Fibroblast of lung (primary cell): ENCODE data around the gene TSHZ1. TPM values are rescaled to one million over a fixed set of nuclear protein-coding genes. Genes with fewer than 3 reads are reported as not detected.

Source experiments
- DNase-seq, 2 donors: peaks; one replicate each; pipeline versions ENCODE4 v3.0.0 to v3.0.0-alpha.2; 2010; ENCODE audit warnings: low read depth in 2 of 2
- H2AFZ ChIP-seq: 2 replicates; pipeline ENCODE4 v1.5.1; 2012; ENCODE audit warnings: low read length, control low read depth, inconsistent platforms
- H3K27ac ChIP-seq: 2 replicates; pipeline ENCODE4 v1.5.1; 2011; ENCODE audit warnings: low read length, control low read depth; ENCODE audit not compliant: insufficient read depth
- H3K27me3 ChIP-seq: 2 replicates; pipeline ENCODE4 v1.5.1; 2011; ENCODE audit warnings: mild to moderate bottlenecking, low read length; ENCODE audit not compliant: control insufficient read depth, insufficient read depth
- H3K36me3 ChIP-seq: 2 replicates; pipeline ENCODE4 v1.5.1; 2011; ENCODE audit warnings: low read length; ENCODE audit not compliant: control insufficient read depth, insufficient read depth
- H3K4me1 ChIP-seq: 2 replicates; pipeline ENCODE4 v1.5.1; 2011; ENCODE audit warnings: low read length; ENCODE audit not compliant: control insufficient read depth, insufficient read depth; ENCODE audit errors: extremely low read depth
- H3K4me2 ChIP-seq: 2 replicates; pipeline ENCODE4 v1.5.1; 2011; ENCODE audit warnings: low read length, control low read depth; ENCODE audit not compliant: insufficient read depth; ENCODE audit errors: extremely low read depth
- H3K4me3 ChIP-seq, 4 experiments: fragments of 200-600 bp in 1 of 4; sonication (generic) in 1 of 4; replicated peaks in 1 of 4; 2 replicates each; pipeline ENCODE4 v1.5.1; 2011 to 2016; ENCODE audit warnings: low read length in 4 of 4, low read depth in 3 of 4, mild to moderate bottlenecking in 3 of 4, control low read depth in 2 of 4, inconsistent platforms in 1 of 4, mixed read lengths in 1 of 4; ENCODE audit not compliant: insufficient read depth in 1 of 4; ENCODE audit errors: control extremely low read depth in 1 of 4
- H3K79me2 ChIP-seq: 2 replicates; pipeline ENCODE4 v1.5.1; 2012; ENCODE audit warnings: mild to moderate bottlenecking, low read length, inconsistent platforms; ENCODE audit not compliant: control insufficient read depth, insufficient read depth
- H3K9ac ChIP-seq: 2 replicates; pipeline ENCODE4 v1.5.1; 2011; ENCODE audit warnings: mild to moderate bottlenecking, low read length, control low read depth; ENCODE audit not compliant: insufficient read depth
- H3K9me3 ChIP-seq: 2 replicates; pipeline ENCODE4 v1.5.1; 2012; ENCODE audit warnings: low read depth, low read length; ENCODE audit not compliant: control insufficient read depth, insufficient read depth
- H4K20me1 ChIP-seq: 2 replicates; pipeline ENCODE4 v1.5.1; 2011; ENCODE audit warnings: low read length; ENCODE audit not compliant: control insufficient read depth, insufficient read depth; ENCODE audit errors: extremely low read depth
- EZH2 ChIP-seq: IDR thresholded peaks from 2 replicates; pipeline ENCODE4 v1.5.1; 2012; ENCODE audit warnings: low read length, control low read depth, mild to moderate bottlenecking; ENCODE audit errors: missing control alignments
- polyA plus RNA-seq, 2 donors: library from polyadenylated mRNA; depleted of rRNA in 1 of 2; stranded (reverse) in 1 of 2; unstranded in 1 of 2; fragments of >200 nt; gene quantifications; 2 replicates each; pipeline ENCODE4 v1.2.1, GENCODE V29; 2011 to 2012; ENCODE audit warnings: missing spikeins in 1 of 2
- total RNA-seq: library from RNA; depleted of rRNA; stranded (reverse); fragments of >200 nt; gene quantifications from 2 replicates; pipeline ENCODE4 v1.2.1, GENCODE V29; 2014
- TF ChIP-seq, protein P1 (sequence below), 2 donors: IDR thresholded peaks in 1 of 2; conservative IDR thresholded peaks in 1 of 2; 1 replicate in 1 of 2; 2 replicates in 1 of 2; pipeline ENCODE4 v1.5.1; 2011 to 2012; ENCODE audit warnings: low read length in 2 of 2, control low read depth in 1 of 2, inconsistent platforms in 1 of 2, low read depth in 1 of 2, mild to moderate bottlenecking in 1 of 2

TSHZ1 gene
- total and polyA plus RNA-seq, 2 donors (not counting 1 experiment from before 2014, with no cell fraction given), result 4.3 TPM

DNA sequence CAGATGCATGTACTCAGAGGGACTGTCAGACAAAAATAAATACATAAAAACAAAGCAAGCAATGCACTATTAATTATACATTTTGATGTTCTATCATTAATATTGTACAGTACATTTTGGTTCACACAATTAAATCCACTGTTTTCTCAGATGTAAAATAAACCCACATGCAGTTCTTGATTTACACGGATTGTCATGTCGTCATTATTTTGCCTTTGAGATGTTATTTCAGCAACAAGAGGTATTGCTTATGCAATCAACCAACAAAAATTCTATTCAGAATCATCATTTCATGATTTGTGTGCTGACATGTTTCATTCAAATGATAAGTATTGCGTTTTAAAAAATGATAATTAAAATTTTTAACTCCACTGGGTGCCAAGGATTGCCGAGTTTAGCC lies 79.2 kb downstream of the TSHZ1 start:
- H3K4me3 ChIP-seq, result no peak overlapping the region
- H2AFZ ChIP-seq, result no peak overlapping the region
- no peak overlapping the region for H3K4me2 ChIP-seq
- no peak overlapping the region for H3K9ac ChIP-seq
- TF ChIP-seq, protein P1, sequence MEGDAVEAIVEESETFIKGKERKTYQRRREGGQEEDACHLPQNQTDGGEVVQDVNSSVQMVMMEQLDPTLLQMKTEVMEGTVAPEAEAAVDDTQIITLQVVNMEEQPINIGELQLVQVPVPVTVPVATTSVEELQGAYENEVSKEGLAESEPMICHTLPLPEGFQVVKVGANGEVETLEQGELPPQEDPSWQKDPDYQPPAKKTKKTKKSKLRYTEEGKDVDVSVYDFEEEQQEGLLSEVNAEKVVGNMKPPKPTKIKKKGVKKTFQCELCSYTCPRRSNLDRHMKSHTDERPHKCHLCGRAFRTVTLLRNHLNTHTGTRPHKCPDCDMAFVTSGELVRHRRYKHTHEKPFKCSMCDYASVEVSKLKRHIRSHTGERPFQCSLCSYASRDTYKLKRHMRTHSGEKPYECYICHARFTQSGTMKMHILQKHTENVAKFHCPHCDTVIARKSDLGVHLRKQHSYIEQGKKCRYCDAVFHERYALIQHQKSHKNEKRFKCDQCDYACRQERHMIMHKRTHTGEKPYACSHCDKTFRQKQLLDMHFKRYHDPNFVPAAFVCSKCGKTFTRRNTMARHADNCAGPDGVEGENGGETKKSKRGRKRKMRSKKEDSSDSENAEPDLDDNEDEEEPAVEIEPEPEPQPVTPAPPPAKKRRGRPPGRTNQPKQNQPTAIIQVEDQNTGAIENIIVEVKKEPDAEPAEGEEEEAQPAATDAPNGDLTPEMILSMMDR (conservative IDR thresholded peaks at IDR 0.05 in 1 of 2, IDR thresholded peaks at IDR 0.05 in 1 of 2; ENCODE audit: low read depth in 1 of 2, low read length in 2 of 2), result no peak
- TF ChIP-seq EZH2, result no peak
- H3K27ac ChIP-seq, result no peak overlapping the region
- peaks cover 1% of the 10 kb centered on the region for H3K36me3 ChIP-seq
- no peaks in the 10 kb centered on the region for H3K79me2 ChIP-seq
- H4K20me1 ChIP-seq, result no peaks in the 10 kb centered on the region
- no peak for DNase-seq
- H3K27me3 ChIP-seq, result no peaks in the 10 kb centered on the region
- no peaks in the 10 kb centered on the region for H3K4me1 ChIP-seq
- no peaks in the 10 kb centered on the region for H3K9me3 ChIP-seq

- Histone ChIP-seq H3K4me1 (no peaks in the 10 kb centered on the region), H3K27ac (no peak overlapping the region), H3K9ac (no peak overlapping the region), H3K4me3 (no peak overlapping the region), H4K20me1 (no peaks in the 10 kb centered on the region), H3K36me3 (peaks cover 1% of the 10 kb centered on the region), H3K4me2 (no peak overlapping the region), H3K9me3 (no peaks in the 10 kb centered on the region), H3K27me3 (no peaks in the 10 kb centered on the region), H3K79me2 (no peaks in the 10 kb centered on the region), H2AFZ (no peak overlapping the region)
- TF ChIP-seq, protein P1 (conservative IDR thresholded peaks at IDR 0.05 in 1 of 2, IDR thresholded peaks at IDR 0.05 in 1 of 2; ENCODE audit: low read depth in 1 of 2, low read length in 2 of 2), result no peak
- no peak for TF ChIP-seq EZH2
- no peak for DNase-seq
Measured at GRCh38 chr18:75290737-75291358, 80.3 kb downstream of the TSHZ1 start.

DNA sequence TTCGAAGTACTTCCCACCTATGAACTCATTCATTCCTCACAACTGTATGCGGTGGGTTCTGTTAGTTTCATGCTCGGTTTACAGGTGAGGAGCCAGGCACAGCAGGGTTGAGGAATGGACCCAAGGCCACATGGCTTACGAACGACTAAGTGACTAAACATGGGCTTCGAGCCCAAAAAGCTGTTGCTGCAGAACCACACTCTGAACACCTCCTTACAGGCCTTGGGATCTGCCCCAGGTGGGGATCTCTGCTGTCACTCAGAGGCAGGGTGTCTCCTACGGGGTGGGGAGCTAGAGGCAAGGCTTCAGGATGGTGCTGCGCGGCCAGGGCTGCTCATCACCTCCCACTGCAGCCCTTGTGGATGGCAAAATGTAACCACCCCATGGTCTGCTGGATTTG lies 80.9 kb downstream of the TSHZ1 start:
- Histone ChIP-seq H3K4me1 (no peaks in the 10 kb centered on the region), H3K27ac (no peak overlapping the region), H3K9ac (no peak overlapping the region), H2AFZ (no peak overlapping the region), H3K79me2 (no peaks in the 10 kb centered on the region), H3K4me3 (no peak overlapping the region), H3K27me3 (no peaks in the 10 kb centered on the region), H3K4me2 (no peak overlapping the region), H3K36me3 (no peaks in the 10 kb centered on the region), H3K9me3 (no peaks in the 10 kb centered on the region), H4K20me1 (no peaks in the 10 kb centered on the region)
- DNase-seq, result no peak
- TF ChIP-seq, protein P1 (conservative IDR thresholded peaks at IDR 0.05 in 1 of 2, IDR thresholded peaks at IDR 0.05 in 1 of 2; ENCODE audit: low read depth in 1 of 2, low read length in 2 of 2), result no peak
- no peak for TF ChIP-seq EZH2
